ENCODE data around the gene GPAT2.
"Not testable (repeated sequence)": the region's sequence is repeated elsewhere in the genome, so short reads cannot be mapped to it uniquely, and the experiment has no call there.

DNA sequence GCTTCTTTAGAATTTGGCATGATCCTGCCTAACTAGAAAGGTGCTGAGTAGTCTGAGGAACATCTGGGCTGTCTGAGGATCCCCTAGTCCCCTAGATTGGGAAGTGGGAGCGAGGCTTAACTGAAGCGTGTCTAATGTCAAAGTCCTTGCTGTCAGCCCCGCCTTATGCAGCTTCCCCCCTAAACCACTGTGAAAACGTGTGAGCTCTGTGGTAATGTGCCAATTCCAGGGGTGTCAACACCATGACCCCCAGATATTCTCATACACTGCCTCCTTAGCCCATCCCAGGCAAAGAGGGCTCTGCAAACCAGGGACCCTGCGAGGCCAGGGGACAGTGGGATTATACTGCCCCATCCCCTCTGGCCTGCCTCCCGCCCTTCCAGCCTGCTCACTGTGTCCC is 21.1 kb upstream of the GPAT2 start:
- TF ChIP-seq CTCF (conservative IDR thresholded peaks at IDR 0.05 in 1 of 2, IDR thresholded peaks at IDR 0.05 in 1 of 2; ENCODE audit: extremely low read depth in 1 of 2, insufficient read depth in 1 of 2, low read depth in 1 of 2, low read length in 2 of 2); EZH2 (IDR thresholded peaks at IDR 0.05; ENCODE audit: borderline replicate concordance, low read length): not testable (repeated sequence)

Measured in mammary epithelial cell (primary cell).